ENCODE measurements around the gene PRKAB1.

- TF ChIP-seq CTCF (IDR thresholded peaks at IDR 0.05) (peak in 2 of 3 experiments; percentile 76 to 87), POLR2AphosphoS5 (IDR thresholded peaks at IDR 0.05) (no peak), EP300 (IDR thresholded peaks at IDR 0.05) (no peak)
Observed at GRCh38 chr12:119659289-119659897, 8.5 kb upstream of the PRKAB1 start.
